H9 (cell line): Measurements from ENCODE around the gene GSS. TPM values are rescaled to one million over a fixed set of nuclear protein-coding genes. Genes with fewer than 3 reads are reported as not detected.
A peak's percentile ranks its signal among the peaks of the same experiment; 100 is the strongest.

Experiments used
- DNase-seq: peaks from one replicate; pipeline ENCODE4 v3.0.0-alpha.2; 2017
- H2AFZ ChIP-seq: one replicate; pipeline ENCODE4 v1.6.1; 2013; ENCODE audit warnings: mild to moderate bottlenecking, low read length, control low read depth, moderate library complexity
- H2AK5ac ChIP-seq: 2 replicates; pipeline ENCODE4 v1.6.1; 2013; ENCODE audit warnings: low read length, control low read depth, mixed read lengths; ENCODE audit not compliant: insufficient read length
- H2BK120ac ChIP-seq: one replicate; pipeline ENCODE4 v1.6.1; 2013; ENCODE audit warnings: low read depth, mild to moderate bottlenecking, low read length, control low read depth, inconsistent platforms; ENCODE audit not compliant: poor library complexity, severe bottlenecking
- H2BK12ac ChIP-seq: 2 replicates; pipeline ENCODE4 v1.6.1; 2013; ENCODE audit warnings: low read length, control low read depth, mixed read lengths, low read depth; ENCODE audit not compliant: insufficient read length
- H2BK15ac ChIP-seq: 2 replicates; pipeline ENCODE4 v1.6.1; 2013; ENCODE audit warnings: low read depth, low read length, control low read depth
- H2BK20ac ChIP-seq: one replicate; pipeline ENCODE4 v1.6.1; 2013; ENCODE audit warnings: low read depth, mild to moderate bottlenecking, low read length, control low read depth, inconsistent platforms; ENCODE audit not compliant: poor library complexity, severe bottlenecking
- H2BK5ac ChIP-seq: 2 replicates; pipeline ENCODE4 v1.6.1; 2013; ENCODE audit warnings: low read length, control low read depth, mixed read lengths; ENCODE audit not compliant: insufficient read length
- H3K14ac ChIP-seq: 2 replicates; pipeline ENCODE4 v1.6.1; 2013; ENCODE audit warnings: low read length, control low read depth; ENCODE audit not compliant: insufficient read depth
- H3K18ac ChIP-seq: 2 replicates; pipeline ENCODE4 v1.6.1; 2013; ENCODE audit warnings: low read depth, mild to moderate bottlenecking, mixed read lengths, low read length, control low read depth; ENCODE audit not compliant: insufficient read length
- H3K23ac ChIP-seq: 2 replicates; pipeline ENCODE4 v1.6.1; 2013; ENCODE audit warnings: low read length, control low read depth, mixed read lengths, low read depth; ENCODE audit not compliant: insufficient read length
- H3K23me2 ChIP-seq: 2 replicates; pipeline ENCODE4 v1.6.1; 2013; ENCODE audit warnings: low read depth, mild to moderate bottlenecking, mixed read lengths, low read length, control low read depth; ENCODE audit not compliant: insufficient read length, poor library complexity, severe bottlenecking
- H3K27ac ChIP-seq: 2 replicates; pipeline ENCODE4 v1.5.1; 2013; ENCODE audit warnings: low read length, control low read depth, mixed read lengths, low read depth; ENCODE audit not compliant: insufficient read length
- H3K27me3 ChIP-seq: 2 replicates; pipeline ENCODE4 v1.6.1; 2013; ENCODE audit warnings: low read length, control low read depth, inconsistent platforms; ENCODE audit not compliant: insufficient read depth
- H3K4ac ChIP-seq: 2 replicates; pipeline ENCODE4 v1.6.1; 2013; ENCODE audit warnings: low read depth, mild to moderate bottlenecking, control low read depth, inconsistent platforms, low read length, moderate library complexity
- H3K4me1 ChIP-seq: 2 replicates; pipeline ENCODE4 v1.6.1; 2013; ENCODE audit warnings: low read length, control low read depth, inconsistent platforms; ENCODE audit not compliant: insufficient read depth
- H3K4me2 ChIP-seq: 2 replicates; pipeline ENCODE4 v1.6.1; 2013; ENCODE audit warnings: low read length, control low read depth, mixed read lengths; ENCODE audit not compliant: insufficient read length, insufficient read depth
- H3K56ac ChIP-seq: 2 replicates; pipeline ENCODE4 v1.6.1; 2013; ENCODE audit warnings: low read depth, mild to moderate bottlenecking, mixed read lengths, low read length, control low read depth; ENCODE audit not compliant: insufficient read length
- H3K79me1 ChIP-seq: 2 replicates; pipeline ENCODE4 v1.6.1; 2013; ENCODE audit warnings: low read depth, mild to moderate bottlenecking, moderate library complexity, low read length, control low read depth, inconsistent platforms; ENCODE audit not compliant: insufficient read depth, poor library complexity, severe bottlenecking
- H3K79me2 ChIP-seq: 2 replicates; pipeline ENCODE4 v1.6.1; 2013; ENCODE audit warnings: low read length, control low read depth, inconsistent platforms; ENCODE audit not compliant: insufficient read depth
- H3K9ac ChIP-seq: 2 replicates; pipeline ENCODE4 v1.6.1; 2013; ENCODE audit warnings: low read length, control low read depth, mixed read lengths; ENCODE audit not compliant: insufficient read length; ENCODE audit errors: extremely low read depth
- H3K9me3 ChIP-seq: one replicate; pipeline ENCODE4 v1.6.1; 2013; ENCODE audit warnings: low read depth, low read length, inconsistent platforms; ENCODE audit not compliant: control insufficient read depth
- H3T11ph ChIP-seq: one replicate; pipeline ENCODE4 v1.6.1; 2013; ENCODE audit warnings: mild to moderate bottlenecking, low read length, control low read depth, inconsistent platforms
- H4K20me1 ChIP-seq: one replicate; pipeline ENCODE4 v1.6.1; 2013; ENCODE audit not compliant: control insufficient read depth, insufficient read length, insufficient read depth
- H4K5ac ChIP-seq: 2 replicates; pipeline ENCODE4 v1.6.1; 2013; ENCODE audit warnings: low read depth, mild to moderate bottlenecking, mixed read lengths, low read length, control low read depth; ENCODE audit not compliant: insufficient read length
- H4K8ac ChIP-seq: replicated peaks from 2 replicates; pipeline ENCODE4 v1.6.1; 2013; ENCODE audit warnings: low read length, control low read depth, mixed read lengths, low read depth; ENCODE audit not compliant: insufficient read length
- H4K91ac ChIP-seq: 2 replicates; pipeline ENCODE4 v1.6.1; 2013; ENCODE audit warnings: low read depth, mild to moderate bottlenecking, moderate library complexity, mixed read lengths, low read length, control low read depth; ENCODE audit not compliant: insufficient read length
- H3K27ac Mint-ChIP-seq, 3 experiments: 2 replicates in 2 of 3; 3 replicates in 1 of 3; pipeline ENCODE4 v1.8.0; 2020 to 2021; ENCODE audit warnings: mixed read lengths in 3 of 3, mild to moderate bottlenecking in 1 of 3, moderate library complexity in 1 of 3
- H3K27me3 Mint-ChIP-seq: 2 replicates; pipeline ENCODE4 v1.8.0; 2021; ENCODE audit warnings: low read depth, mild to moderate bottlenecking, moderate library complexity, mixed read lengths
- H3K36me3 Mint-ChIP-seq, 3 experiments: 2 replicates in 2 of 3; 3 replicates in 1 of 3; pipeline ENCODE4 v1.8.0; 2020 to 2021; ENCODE audit warnings: low read depth in 3 of 3, mixed read lengths in 3 of 3; ENCODE audit not compliant: insufficient read depth in 1 of 3
- H3K4me1 Mint-ChIP-seq, 2 experiments: 2 replicates each; pipeline ENCODE4 v1.8.0; 2020; ENCODE audit warnings: mixed read lengths in 2 of 2
- H3K4me3 Mint-ChIP-seq, 2 experiments: 2 replicates in 1 of 2; 3 replicates in 1 of 2; pipeline ENCODE4 v1.8.0; 2020 to 2021; ENCODE audit warnings: mild to moderate bottlenecking in 2 of 2, mixed read lengths in 2 of 2, moderate library complexity in 1 of 2
- H3K9me3 Mint-ChIP-seq, 2 experiments: 2 replicates in 1 of 2; 3 replicates in 1 of 2; pipeline ENCODE4 v1.8.0; 2020; ENCODE audit warnings: mild to moderate bottlenecking in 2 of 2, mixed read lengths in 2 of 2, moderate library complexity in 1 of 2
- WGBS: extraction: QIAGEN DNeasy Blood & Tissue Kit; methylation state at CpG from one replicate; pipeline ENCODE4 v1.1.7; 2013; ENCODE audit warnings: missing lambda C conversion rate, low lambda C conversion rate, mixed read lengths; ENCODE audit not compliant: insufficient read length; ENCODE audit errors: extremely low coverage; 5-methylcytosine and 5-hydroxymethylcytosine counted together
- total RNA-seq: library from RNA; stranded (reverse); gene quantifications from 2 replicates; pipeline ENCODE4 v1.2.1, GENCODE V29; 2021
- TF ChIP-seq, protein P1 (sequence below): fragments of 200-600 bp; sonication (generic); conservative IDR thresholded peaks from 3 replicates; pipeline ENCODE4 v1.8.0; 2021; ENCODE audit warnings: antibody characterized with exemption, mild to moderate bottlenecking

GSS gene
- total RNA-seq, 1 experiment from 2014 or later, result 48.5 TPM

DNA sequence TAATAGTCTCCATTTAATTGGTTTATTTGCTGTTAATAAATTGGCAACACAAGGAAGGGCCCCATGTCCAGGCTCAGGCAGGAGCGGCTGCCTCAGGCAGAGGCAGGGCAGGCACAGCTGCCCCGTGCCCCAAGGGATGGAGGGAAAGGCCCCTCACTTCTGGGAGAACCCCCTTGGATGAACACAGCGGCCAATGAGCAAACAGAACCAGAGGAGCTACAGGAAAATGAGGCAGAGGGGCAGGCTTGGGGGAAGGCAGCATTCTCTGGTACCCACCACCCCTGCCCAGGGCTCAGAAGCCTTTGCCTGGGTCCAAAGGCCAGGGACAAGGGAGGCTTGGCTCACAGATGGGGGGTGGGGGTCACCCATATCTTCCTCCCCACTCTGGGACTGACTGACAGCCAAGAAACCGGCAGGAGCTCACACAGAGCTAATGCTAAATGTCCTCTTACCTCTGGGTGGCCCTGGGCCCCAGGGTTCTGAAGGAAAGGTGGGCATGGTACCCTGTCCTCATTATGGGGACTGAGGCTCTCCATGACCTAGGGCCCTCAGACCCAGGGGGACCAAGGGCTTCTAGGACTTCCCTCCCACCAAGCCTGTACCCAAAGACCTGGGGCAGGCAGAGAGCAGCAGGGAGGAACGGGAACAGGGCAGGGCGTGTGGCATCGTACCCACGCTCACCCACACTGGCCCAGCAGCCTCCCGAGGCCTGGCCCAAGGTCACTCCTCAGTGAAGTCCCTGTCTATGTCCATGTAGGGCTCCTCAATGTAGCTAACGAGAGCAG, 47.0 kb upstream of the GSS start:
- Histone ChIP-seq H4K5ac (no peak overlapping the region), H2AFZ (no peak overlapping the region), H3K14ac (no peak overlapping the region), H3K27ac (no peak overlapping the region), H3K4me2 (no peak overlapping the region), H3K9me3 (no peaks in the 10 kb centered on the region), H2BK15ac (no peak overlapping the region), H2BK20ac (no peak overlapping the region), H3K56ac (no peak overlapping the region), H4K8ac (no peak overlapping the region), H4K20me1 (no peaks in the 10 kb centered on the region), H3K79me1 (no peaks in the 10 kb centered on the region), H3K79me2 (no peaks in the 10 kb centered on the region), H2BK120ac (no peak overlapping the region), H2BK12ac (no peak overlapping the region), H3K4ac (no peak overlapping the region), H3K23me2 (no peaks in the 10 kb centered on the region), H3K4me1 (no peaks in the 10 kb centered on the region), H3K27me3 (no peaks in the 10 kb centered on the region), H3K9ac (no peak overlapping the region), H3K18ac (no peak overlapping the region), H3K23ac (no peak overlapping the region), H3T11ph (no peak overlapping the region), H2BK5ac (no peak overlapping the region), H2AK5ac (no peak overlapping the region), H4K91ac (no peak overlapping the region)
- Mint-ChIP-seq H3K36me3 (peaks cover 26 to 91% (median 78%) of the 10 kb centered on the region in 3 experiments), H3K4me3 (no peak overlapping the region; a peak in 1 of 5 replicates), H3K9me3 (no peaks in the 10 kb centered on the region; a peak in 1 of 5 replicates), H3K4me1 (peaks cover 7 to 11% of the 10 kb centered on the region in 2 experiments), H3K27me3 (no peaks in the 10 kb centered on the region), H3K27ac (peak overlapping the region in 1 of 3 experiments; percentile 72; a peak in 1 of 7 replicates)
- no CpG with 5 or more reads among the region's 10 CpGs for WGBS
- TF ChIP-seq, protein P1, sequence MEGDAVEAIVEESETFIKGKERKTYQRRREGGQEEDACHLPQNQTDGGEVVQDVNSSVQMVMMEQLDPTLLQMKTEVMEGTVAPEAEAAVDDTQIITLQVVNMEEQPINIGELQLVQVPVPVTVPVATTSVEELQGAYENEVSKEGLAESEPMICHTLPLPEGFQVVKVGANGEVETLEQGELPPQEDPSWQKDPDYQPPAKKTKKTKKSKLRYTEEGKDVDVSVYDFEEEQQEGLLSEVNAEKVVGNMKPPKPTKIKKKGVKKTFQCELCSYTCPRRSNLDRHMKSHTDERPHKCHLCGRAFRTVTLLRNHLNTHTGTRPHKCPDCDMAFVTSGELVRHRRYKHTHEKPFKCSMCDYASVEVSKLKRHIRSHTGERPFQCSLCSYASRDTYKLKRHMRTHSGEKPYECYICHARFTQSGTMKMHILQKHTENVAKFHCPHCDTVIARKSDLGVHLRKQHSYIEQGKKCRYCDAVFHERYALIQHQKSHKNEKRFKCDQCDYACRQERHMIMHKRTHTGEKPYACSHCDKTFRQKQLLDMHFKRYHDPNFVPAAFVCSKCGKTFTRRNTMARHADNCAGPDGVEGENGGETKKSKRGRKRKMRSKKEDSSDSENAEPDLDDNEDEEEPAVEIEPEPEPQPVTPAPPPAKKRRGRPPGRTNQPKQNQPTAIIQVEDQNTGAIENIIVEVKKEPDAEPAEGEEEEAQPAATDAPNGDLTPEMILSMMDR, result no peak
- no peak for DNase-seq
